Measurements from ENCODE around the gene RAB1B. TPM values are rescaled to one million over a fixed set of nuclear protein-coding genes. Genes with fewer than 3 reads are reported as not detected.
"Not testable (repeated sequence)": the region's sequence is repeated elsewhere in the genome, so short reads cannot be mapped to it uniquely, and the experiment has no call there.

The RAB1B gene
- total RNA-seq, 1 experiment from 2014 or later = 184 TPM

DNA sequence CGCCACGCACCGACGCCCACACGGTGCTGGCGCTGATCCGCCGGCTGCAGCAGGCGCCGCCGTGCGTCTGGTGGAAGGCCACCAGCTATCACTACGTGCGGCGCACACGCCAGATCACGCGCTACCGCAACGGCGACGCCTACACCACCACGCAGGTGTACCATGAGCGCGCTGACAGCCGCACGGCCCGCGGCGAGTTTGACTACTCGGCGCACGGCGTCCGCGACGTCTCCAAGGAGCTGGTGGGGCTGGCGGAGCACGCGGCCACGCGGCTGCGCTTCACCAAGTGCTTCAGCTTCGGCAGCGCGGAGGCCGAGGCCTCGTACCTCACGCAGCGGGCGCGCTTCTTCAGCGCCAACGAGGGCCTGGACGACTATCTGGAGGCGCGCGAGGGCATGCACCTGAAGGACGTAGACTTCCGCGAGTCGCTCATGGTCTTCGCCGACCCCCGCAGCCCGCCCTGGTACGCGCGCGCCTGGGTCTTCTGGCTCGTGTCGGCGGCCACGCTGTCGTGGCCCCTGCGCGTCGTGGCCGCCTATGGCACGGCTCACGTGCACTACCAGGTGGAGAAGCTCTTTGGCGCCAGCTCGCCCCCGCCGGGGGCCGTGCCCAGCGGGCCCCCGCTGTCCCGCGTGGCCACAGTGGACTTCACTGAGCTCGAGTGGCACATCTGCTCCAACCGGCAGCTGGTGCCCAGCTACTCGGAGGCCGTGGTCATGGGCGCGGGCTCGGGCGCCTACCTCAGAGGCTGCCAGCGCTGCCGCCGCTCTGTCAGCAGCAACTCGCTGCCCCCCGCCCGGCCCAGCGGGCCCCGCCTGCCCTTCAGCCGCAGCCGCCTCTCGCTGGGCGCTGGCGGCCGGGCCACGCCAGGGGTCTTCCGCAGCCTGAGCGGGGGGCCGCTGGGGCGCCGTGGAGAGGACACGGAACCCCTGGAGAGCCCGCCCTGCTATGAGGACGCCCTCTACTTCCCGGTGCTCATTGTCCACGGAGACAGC lies 26.5 kb downstream of the RAB1B start:
- DNase-seq (ENCODE audit: low read depth) = no peak

GRCh38 chr11:66297610-66298009 lies 29.2 kb downstream of the RAB1B start:
- no peak for DNase-seq (ENCODE audit: low read depth)

GRCh38 chr11:66299186-66299585 lies 30.7 kb downstream of the RAB1B start:
- DNase-seq (ENCODE audit: low read depth) = no peak

DNA sequence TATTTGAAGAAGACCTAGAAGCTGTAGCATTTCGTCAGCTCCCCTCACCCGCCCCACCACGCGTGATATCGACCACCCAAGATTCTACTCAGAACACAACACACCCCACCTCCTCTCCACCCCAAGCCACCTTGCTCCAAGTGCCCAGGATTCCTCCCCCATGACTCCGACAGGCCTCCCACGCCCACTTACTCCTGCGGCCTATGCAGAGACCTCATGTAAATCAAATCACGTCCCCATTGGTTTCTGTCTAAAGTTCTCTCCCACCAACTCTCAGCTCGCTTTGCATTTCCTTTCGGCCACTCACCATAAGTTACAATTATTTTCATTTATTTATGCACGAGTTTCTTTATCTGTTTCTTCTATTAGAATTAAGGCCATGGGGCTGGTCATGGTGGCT lies 34.2 kb downstream of the RAB1B start:
- no peak for DNase-seq (ENCODE audit: low read depth)

GRCh38 chr11:66309475-66309874 lies 41.0 kb downstream of the RAB1B start:
- no peak for DNase-seq (ENCODE audit: low read depth)

GRCh38 chr11:66310324-66310723 lies 41.9 kb downstream of the RAB1B start:
- no peak for DNase-seq (ENCODE audit: low read depth)

- DNase-seq (ENCODE audit: low read depth) = not testable (repeated sequence)
Measured at GRCh38 chr11:66310803-66311440, 42.5 kb downstream of the RAB1B start.

DNA sequence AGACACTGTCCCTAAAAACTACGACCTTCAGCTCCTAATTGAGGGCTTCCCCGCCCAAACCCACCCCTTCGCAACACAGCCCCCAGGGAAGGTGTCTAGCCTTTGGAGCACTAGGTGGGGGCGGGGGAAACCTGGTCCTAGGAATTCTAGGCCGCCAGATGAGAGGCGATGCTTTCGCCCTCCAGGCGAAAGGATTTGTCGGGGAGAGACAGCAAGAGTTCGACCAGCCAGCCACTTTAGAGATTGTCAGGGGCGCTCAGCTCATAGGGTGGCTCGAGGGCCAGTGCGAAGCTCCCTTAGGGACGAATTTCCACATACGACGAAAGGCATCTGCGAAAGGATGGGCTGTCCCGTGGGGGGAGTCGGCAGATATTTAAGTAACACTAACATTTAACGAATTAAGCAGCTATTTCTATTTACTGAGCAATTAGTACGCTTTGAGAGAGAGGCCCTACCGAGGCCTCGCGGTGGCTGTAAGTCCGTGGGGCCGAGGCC lies 43.1 kb downstream of the RAB1B start:
- no peak for DNase-seq (ENCODE audit: low read depth)

DNA sequence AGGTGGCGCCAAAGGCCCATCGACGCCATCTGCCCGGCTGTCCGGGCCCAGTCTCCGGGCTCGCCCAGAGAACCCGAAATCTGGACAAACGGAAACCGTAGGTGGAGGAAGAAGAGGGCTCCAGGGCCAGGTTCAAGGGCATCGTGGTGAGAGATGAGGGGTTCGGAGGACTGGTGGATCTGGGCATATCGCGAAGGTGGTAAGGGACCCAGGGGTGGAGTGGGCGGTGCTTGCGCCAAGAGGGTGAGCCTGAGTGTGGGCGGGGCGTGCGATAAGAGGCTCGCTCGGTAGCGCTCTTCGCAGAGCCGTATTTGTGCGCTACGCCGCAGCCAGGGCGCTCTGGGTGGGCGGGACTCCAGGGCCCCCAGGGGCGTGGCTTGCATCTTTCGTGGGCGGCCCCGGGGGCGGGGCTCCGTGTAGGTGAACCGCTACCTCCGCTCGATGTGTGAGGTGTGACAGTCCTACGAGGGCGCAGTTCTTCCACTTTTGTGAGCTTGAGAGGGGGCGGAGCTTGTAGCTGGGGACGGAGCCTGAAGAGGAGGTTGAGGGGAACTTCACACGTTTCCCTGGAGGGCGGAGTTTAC lies 43.6 kb downstream of the RAB1B start:
- DNase-seq (ENCODE audit: low read depth) = peak; percentile 84

DNA sequence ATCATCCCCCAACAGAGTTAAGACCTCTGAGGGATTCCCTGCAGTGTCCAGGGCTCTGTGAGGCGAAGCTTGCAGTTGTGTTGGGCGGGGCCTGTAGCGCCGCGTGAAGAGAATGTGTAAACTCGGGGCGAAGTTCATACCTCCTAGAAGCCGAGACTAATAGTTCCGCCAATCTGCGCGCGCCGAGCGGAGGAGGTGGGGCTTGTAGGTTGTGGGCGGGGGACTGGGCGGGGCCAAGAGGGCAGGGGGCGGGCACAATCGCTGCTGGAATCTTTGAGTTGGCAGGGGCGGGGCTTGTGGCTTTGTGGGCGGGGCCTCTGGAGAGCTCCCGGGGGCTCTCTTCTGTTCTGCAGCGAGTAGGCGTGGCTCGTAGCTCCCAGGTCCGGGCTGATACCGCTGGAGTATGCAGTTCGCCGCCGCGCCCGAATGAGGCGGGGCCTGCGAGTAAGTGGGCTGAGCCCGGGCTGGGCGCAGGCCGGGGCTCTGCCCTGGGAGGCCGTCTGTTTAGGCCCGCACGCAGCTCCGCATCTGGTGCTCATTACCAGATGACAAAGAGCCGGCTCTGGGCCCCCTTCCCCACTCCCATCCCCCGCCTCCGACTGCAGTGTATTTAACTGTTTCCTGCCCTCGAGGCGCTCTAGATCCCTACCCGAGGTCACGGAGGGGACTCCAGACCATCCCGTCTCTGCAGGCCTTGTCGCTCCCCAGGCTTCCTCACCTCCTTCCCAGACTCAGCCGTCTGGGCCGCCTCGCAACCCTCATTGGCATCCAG lies 44.3 kb downstream of the RAB1B start:
- peak; percentile 94 for DNase-seq (ENCODE audit: low read depth)

DNA sequence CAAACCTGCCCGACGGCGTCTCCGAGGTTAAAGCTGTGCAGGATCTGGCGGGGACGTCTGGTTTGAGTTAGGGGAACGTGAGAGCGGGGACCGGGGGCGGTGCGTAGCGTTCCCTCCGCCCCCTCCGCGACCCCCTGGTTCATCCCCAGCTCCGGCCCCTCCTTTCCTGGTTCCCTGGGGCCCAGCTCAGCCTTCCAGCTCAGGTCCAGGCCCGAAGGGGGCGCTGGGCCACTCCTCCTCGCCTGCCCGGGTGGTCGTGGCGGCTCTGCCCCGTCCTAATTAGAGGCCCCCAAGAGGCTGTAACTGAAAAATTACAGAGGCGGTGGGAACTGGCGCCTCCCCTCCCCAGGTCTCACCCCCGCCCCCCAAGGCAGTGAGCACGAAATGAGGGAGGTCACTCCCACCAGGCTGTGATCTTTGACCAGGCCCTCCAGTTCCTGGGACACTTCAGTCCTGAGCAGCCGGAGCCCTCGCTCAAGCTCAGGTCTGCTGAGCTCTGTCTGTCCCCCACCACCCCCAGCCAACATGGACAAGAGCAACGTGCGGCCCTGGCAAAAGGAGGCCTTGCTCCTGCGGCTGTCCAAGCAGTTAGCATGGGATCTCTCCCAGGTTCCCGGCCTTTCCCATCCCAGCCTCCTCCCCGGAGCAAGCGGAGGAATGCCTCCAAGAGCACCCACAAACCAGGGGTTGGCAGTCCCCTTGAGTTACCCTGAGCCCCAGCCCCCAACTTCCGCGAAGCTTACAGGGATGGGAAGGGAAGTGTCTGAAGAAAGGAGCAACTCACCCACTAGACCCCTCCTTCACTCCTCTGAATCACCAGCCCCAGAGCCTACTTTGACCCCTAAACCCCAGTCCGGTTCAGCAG lies 45.1 kb downstream of the RAB1B start:
- DNase-seq (ENCODE audit: low read depth) = no peak

DNA sequence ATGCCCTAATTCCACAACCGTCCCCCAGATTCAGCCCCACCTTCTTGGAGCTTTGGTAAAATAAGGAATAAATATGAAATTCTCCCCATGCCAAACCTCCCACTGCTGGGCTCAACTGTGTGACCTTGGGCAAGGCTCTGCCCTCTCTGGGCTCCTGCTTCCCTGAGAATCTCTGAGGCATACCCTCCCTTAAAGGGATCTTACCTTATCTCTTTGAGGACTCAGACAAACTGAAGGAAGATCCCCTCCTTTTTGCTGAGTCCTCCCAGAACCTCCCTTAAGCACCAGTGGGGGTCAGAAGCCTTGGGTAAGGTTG lies 45.7 kb downstream of the RAB1B start:
- no peak for DNase-seq (ENCODE audit: low read depth)

GRCh38 chr11:66314561-66315497 lies 46.4 kb downstream of the RAB1B start:
- no peak for DNase-seq (ENCODE audit: low read depth)

GRCh38 chr11:66315498-66315885 lies 47.1 kb downstream of the RAB1B start:
- no peak for DNase-seq (ENCODE audit: low read depth)

DNA sequence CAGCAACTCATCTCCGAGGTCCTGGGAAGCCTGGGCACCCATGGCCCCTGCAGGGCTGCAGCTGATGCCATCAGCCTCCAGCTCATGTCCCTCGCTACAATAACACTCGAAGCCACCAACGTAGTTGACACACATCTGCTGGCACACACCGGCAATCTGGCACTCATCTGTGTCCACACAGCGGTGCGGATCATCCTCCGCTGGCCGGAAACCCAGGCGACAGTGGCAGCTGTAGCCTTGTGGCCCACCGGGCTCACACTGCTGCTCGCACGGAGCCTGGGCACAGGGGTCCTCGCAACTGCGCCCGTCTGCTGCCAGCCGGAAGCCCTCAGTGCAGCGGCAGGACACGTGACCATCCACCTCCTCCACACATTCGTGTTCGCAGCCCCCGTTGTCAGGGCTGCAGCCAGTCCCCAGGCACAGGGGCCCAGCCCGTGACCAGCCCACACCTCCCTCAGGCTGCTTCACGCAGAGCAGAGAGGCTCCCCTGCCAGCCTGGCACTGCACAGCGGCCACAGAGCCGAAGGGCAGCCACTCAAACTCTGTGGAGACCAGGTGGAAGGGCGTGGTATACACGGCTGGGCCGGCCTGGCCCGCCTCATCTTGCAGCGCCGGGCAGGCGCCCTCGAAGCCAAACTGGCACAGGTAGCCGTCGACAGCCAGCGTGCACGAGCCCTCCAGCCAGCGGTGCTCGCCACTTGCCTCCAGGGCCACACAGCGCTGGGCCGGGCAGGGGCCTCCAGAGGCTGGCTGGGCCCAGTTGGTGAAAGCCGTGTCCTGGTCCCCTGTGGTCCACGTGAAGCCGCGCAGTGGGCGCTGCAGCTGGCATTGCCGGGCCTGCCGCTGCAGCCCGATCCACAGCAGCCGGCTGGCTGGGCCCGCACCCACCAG lies 47.7 kb downstream of the RAB1B start:
- DNase-seq (ENCODE audit: low read depth) = no peak

DNA sequence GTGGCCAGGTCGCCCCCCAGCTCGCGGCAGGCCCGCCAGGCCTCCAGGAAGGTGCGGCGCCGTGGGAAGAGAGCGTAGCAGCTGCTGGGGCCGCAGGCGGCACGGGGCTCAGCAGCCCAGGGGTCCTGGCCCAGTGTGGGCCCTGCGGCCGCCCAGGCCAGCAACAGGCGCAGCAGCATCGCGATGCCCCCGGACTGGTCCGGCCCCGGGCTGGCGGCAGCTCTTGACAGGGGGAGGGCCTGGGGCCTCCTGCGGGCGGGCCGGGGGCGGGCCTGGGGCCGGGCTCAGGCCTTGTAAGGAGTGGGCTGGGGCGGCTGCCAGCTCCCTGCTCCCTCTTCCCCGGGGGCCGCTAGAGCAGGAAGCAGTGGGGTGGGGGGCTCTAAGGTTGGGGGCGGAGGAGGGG lies 48.4 kb downstream of the RAB1B start, which contains the start of gene CD248:
TSS of gene CD248 (minus strand) at position 196 of the 403 bp plus-strand sequence. CDS start at position 179, 17 bp downstream.
- no peak for DNase-seq (ENCODE audit: low read depth)

DNA sequence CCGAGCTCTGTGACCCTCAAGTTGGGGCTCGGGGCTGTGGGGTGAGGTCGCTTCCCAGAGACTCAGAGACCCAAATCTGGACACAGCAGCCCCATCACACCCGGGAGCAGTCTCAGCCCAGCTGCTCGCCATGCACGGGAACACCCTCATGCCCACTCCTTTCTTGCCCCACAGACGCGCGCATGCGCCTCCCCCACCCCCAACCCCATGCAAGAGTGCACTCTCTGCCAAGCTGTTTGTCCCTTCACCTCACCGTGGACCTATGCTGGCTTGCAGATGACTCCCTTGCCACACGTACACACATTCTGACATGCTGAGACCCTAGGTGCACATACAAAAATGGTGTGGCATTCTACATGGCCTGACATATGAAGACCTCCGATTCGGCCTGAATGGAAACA lies 48.9 kb downstream of the RAB1B start:
- DNase-seq (ENCODE audit: low read depth) = no peak
